WTC11 (cell line): ENCODE measurements around the gene RUSF1. TPM values are rescaled to one million over a fixed set of nuclear protein-coding genes. Genes with fewer than 3 reads are reported as not detected.

Source experiments
- ATAC-seq: fragments of 200-7000 bp; cut with Tn5 transposase; 2 replicates; pipeline ENCODE4 v1.10.0; 2021; ENCODE audit warnings: mild to moderate bottlenecking, moderate library complexity
- CTCF ChIA-PET: fragments of 300-600 bp; sonication (Branson Sonifier 250); formaldehyde crosslinking; loops from one replicate; lab custom pipeline; 2021; ENCODE audit warnings: antibody characterized with exemption; lab: Charles Lee
- POLR2A ChIA-PET: fragments of 350-600 bp; sonication (Branson Sonifier 250); formaldehyde crosslinking; loops from one replicate; lab custom pipeline; 2021; ENCODE audit warnings: antibody characterized with exemption; lab: Charles Lee
- DNase-seq: peaks from one replicate; pipeline ENCODE4 v3.0.0; 2021; ENCODE audit warnings: low spot score
- H3K27ac Mint-ChIP-seq: 2 replicates; pipeline ENCODE4 v1.8.0; 2021; ENCODE audit warnings: mixed read lengths
- H3K27me3 Mint-ChIP-seq: 2 replicates; pipeline ENCODE4 v1.8.0; 2021; ENCODE audit warnings: low read depth, mild to moderate bottlenecking, moderate library complexity, mixed read lengths
- H3K36me3 Mint-ChIP-seq: 2 replicates; pipeline ENCODE4 v1.8.0; 2021; ENCODE audit warnings: mixed read lengths
- H3K4me1 Mint-ChIP-seq: 2 replicates; pipeline ENCODE4 v1.8.0; 2022; ENCODE audit warnings: mixed read lengths
- H3K4me3 Mint-ChIP-seq: 2 replicates; pipeline ENCODE4 v1.8.0; 2021; ENCODE audit warnings: mild to moderate bottlenecking, moderate library complexity, mixed read lengths
- H3K9me3 Mint-ChIP-seq: 2 replicates; pipeline ENCODE4 v1.8.0; 2021; ENCODE audit warnings: mixed read lengths
- ARID4B ChIP-seq: sonication (generic); formaldehyde crosslinking; IDR thresholded peaks from 2 replicates; pipeline ENCODE4 v1.8.0; 2023; ENCODE audit warnings: missing genetic modification reagents, mild to moderate bottlenecking, borderline replicate concordance
- ATF2 ChIP-seq: sonication (generic); formaldehyde crosslinking; IDR thresholded peaks from 2 replicates; pipeline ENCODE4 v1.8.1; 2022; ENCODE audit warnings: low read depth, missing genetic modification reagents, borderline replicate concordance
- ATF6 ChIP-seq: sonication (generic); formaldehyde crosslinking; IDR thresholded peaks from 2 replicates; pipeline ENCODE4 v1.8.1; 2023; ENCODE audit warnings: mild to moderate bottlenecking, missing genetic modification reagents
- E2F1 ChIP-seq: sonication (generic); formaldehyde crosslinking; IDR thresholded peaks from 2 replicates; pipeline ENCODE4 v1.8.0; 2022; ENCODE audit warnings: mild to moderate bottlenecking, missing genetic modification reagents
- FOXJ3 ChIP-seq: sonication (generic); formaldehyde crosslinking; IDR thresholded peaks from 2 replicates; pipeline ENCODE4 v1.9.0; 2021; ENCODE audit warnings: missing genetic modification reagents, mild to moderate bottlenecking, borderline replicate concordance
- FOXK1 ChIP-seq: sonication (generic); formaldehyde crosslinking; IDR thresholded peaks from 2 replicates; pipeline ENCODE4 v1.8.0; 2022; ENCODE audit warnings: mild to moderate bottlenecking, moderate library complexity, missing genetic modification reagents
- FOXP1 ChIP-seq: sonication (generic); formaldehyde crosslinking; IDR thresholded peaks from 2 replicates; pipeline ENCODE4 v1.8.0; 2022; ENCODE audit warnings: missing genetic modification reagents, mild to moderate bottlenecking, moderate library complexity, borderline replicate concordance
- FOXP4 ChIP-seq: sonication (generic); formaldehyde crosslinking; IDR thresholded peaks from 2 replicates; pipeline ENCODE4 v1.8.0; 2022; ENCODE audit warnings: mild to moderate bottlenecking, missing genetic modification reagents
- GRHL2 ChIP-seq: fragments of 250-450 bp; sonication (Bioruptor Pico); IDR thresholded peaks from 2 replicates; pipeline ENCODE4 v1.8.0; 2022; ENCODE audit warnings: mild to moderate bottlenecking, moderate library complexity; ENCODE audit not compliant: insufficient replicate concordance, severe bottlenecking
- GTF2I ChIP-seq: fragments of 250-450 bp; sonication (Bioruptor Pico); conservative IDR thresholded peaks from 2 replicates; pipeline ENCODE4 v1.4.0; 2021; ENCODE audit warnings: mild to moderate bottlenecking
- MAX ChIP-seq: sonication (generic); formaldehyde crosslinking; IDR thresholded peaks from 2 replicates; pipeline ENCODE4 v1.8.0; 2022; ENCODE audit warnings: mild to moderate bottlenecking, missing genetic modification reagents
- NR3C1 ChIP-seq: sonication (generic); formaldehyde crosslinking; conservative IDR thresholded peaks from 2 replicates; pipeline ENCODE4 v1.8.1; 2023; ENCODE audit warnings: low read depth, mild to moderate bottlenecking, missing genetic modification reagents
- OVOL2 ChIP-seq: fragments of 250-450 bp; sonication (Bioruptor Pico); IDR thresholded peaks from 2 replicates; pipeline ENCODE4 v1.9.0; 2021; ENCODE audit warnings: mild to moderate bottlenecking, borderline replicate concordance
- PREB ChIP-seq: sonication (generic); formaldehyde crosslinking; IDR thresholded peaks from 2 replicates; pipeline ENCODE4 v1.8.1; 2022; ENCODE audit warnings: mild to moderate bottlenecking, missing genetic modification reagents, moderate library complexity, borderline replicate concordance
- PRRX2 ChIP-seq: fragments of 250-450 bp; sonication (Bioruptor Pico); IDR thresholded peaks from 2 replicates; pipeline ENCODE4 v1.8.0; 2021; ENCODE audit warnings: mild to moderate bottlenecking
- RELA ChIP-seq: sonication (generic); formaldehyde crosslinking; IDR thresholded peaks from 2 replicates; pipeline ENCODE4 v1.8.1; 2022; ENCODE audit warnings: missing genetic modification reagents, mild to moderate bottlenecking, borderline replicate concordance
- SOX15 ChIP-seq: fragments of 250-450 bp; sonication (Bioruptor Pico); IDR thresholded peaks from 2 replicates; pipeline ENCODE4 v1.9.0; 2021; ENCODE audit warnings: mild to moderate bottlenecking
- ZBTB21 ChIP-seq: sonication (generic); formaldehyde crosslinking; IDR thresholded peaks from 2 replicates; pipeline ENCODE4 v1.8.1; 2023; ENCODE audit warnings: mild to moderate bottlenecking, missing genetic modification reagents, borderline replicate concordance
- ZNF219 ChIP-seq: sonication (generic); formaldehyde crosslinking; IDR thresholded peaks from 2 replicates; pipeline ENCODE4 v1.8.0; 2023; ENCODE audit warnings: missing genetic modification reagents, mild to moderate bottlenecking, borderline replicate concordance
- ZNF396 ChIP-seq: fragments of 250-450 bp; sonication (Bioruptor Pico); IDR thresholded peaks from 2 replicates; pipeline ENCODE4 v1.8.0; 2021; ENCODE audit warnings: mild to moderate bottlenecking, moderate library complexity, borderline replicate concordance
- ZNF423 ChIP-seq: fragments of 250-450 bp; sonication (Bioruptor Pico); IDR thresholded peaks from 2 replicates; pipeline ENCODE4 v2.1.2; 2022; ENCODE audit warnings: mild to moderate bottlenecking, moderate library complexity
- ZNF671 ChIP-seq: fragments of 250-450 bp; sonication (Bioruptor Pico); IDR thresholded peaks from 2 replicates; pipeline ENCODE4 v1.8.0; 2021; ENCODE audit warnings: mild to moderate bottlenecking
- total RNA-seq: library from RNA; stranded (reverse); gene quantifications from 3 replicates; pipeline ENCODE4 v1.2.3, GENCODE V29; 2021

RUSF1 gene
- total RNA-seq, 1 experiment from 2014 or later = 35.9 TPM

GRCh38 chr16:31499928-31500327 lies 8.3 kb downstream of the RUSF1 start (continued):
- TF ChIP-seq PREB (CRISPR knock-in tag) = no peak

GRCh38 chr16:31498493-31498892 lies 9.7 kb downstream of the RUSF1 start:
- H3K4me3 Mint-ChIP-seq = no peak overlapping the region
- no peak overlapping the region for H3K27ac Mint-ChIP-seq

GRCh38 chr16:31496670-31497069 lies 11.5 kb downstream of the RUSF1 start:
- POLR2A ChIA-PET = interaction anchor here (0.6 to 1.1 kb wide), 2 partner anchors 9 to 103 kb away, joined by 3 to 5 read pairs; no protein-coding TSS in a partner anchor
- CTCF ChIA-PET = no interaction called here
- H3K27ac Mint-ChIP-seq = no peak overlapping the region
- no peaks in the 10 kb centered on the region for H3K9me3 Mint-ChIP-seq
- no peak overlapping the region for H3K4me3 Mint-ChIP-seq
- H3K27me3 Mint-ChIP-seq = no peaks in the 10 kb centered on the region
- peaks cover 9% of the 10 kb centered on the region for H3K4me1 Mint-ChIP-seq
- H3K36me3 Mint-ChIP-seq = peaks cover 21% of the 10 kb centered on the region
- TF ChIP-seq GTF2I (CRISPR knock-in tag) = no peak
- TF ChIP-seq ATF2 (CRISPR knock-in tag) = no peak
- TF ChIP-seq ATF6 (CRISPR knock-in tag) = no peak
- no peak for TF ChIP-seq E2F1
- TF ChIP-seq GRHL2 = no peak
- TF ChIP-seq SOX15 (CRISPR knock-in tag) = no peak
- TF ChIP-seq FOXJ3 (CRISPR knock-in tag) = no peak
- no peak for TF ChIP-seq MAX
- TF ChIP-seq ZBTB21 (CRISPR knock-in tag) = no peak
- no peak for TF ChIP-seq ARID4B
- DNase-seq (no peak), ATAC-seq (no peak)

More at GRCh38 chr16:31498493-31498892, 9.7 kb downstream of the RUSF1 start:
- H3K27me3 Mint-ChIP-seq = no peaks in the 10 kb centered on the region
- DNase-seq = no peak
- CTCF ChIA-PET = interaction anchor here (0.9 to 1.7 kb wide), 2 partner anchors 47 to 215 kb away, joined by 3 to 4 read pairs; a partner anchor contains a TSS
- H3K9me3 Mint-ChIP-seq = no peaks in the 10 kb centered on the region
- peaks cover 21% of the 10 kb centered on the region for H3K4me1 Mint-ChIP-seq
- peaks cover 11% of the 10 kb centered on the region for H3K36me3 Mint-ChIP-seq
- no peak for ATAC-seq
- TF ChIP-seq NR3C1 (no peak), PRRX2 (CRISPR knock-in tag) (no peak), FOXK1 (CRISPR knock-in tag) (no peak), RELA (CRISPR knock-in tag) (no peak), GRHL2 (no peak), FOXP4 (CRISPR knock-in tag) (no peak), ZNF219 (CRISPR knock-in tag) (no peak), FOXP1 (CRISPR knock-in tag) (no peak), ZNF671 (CRISPR knock-in tag) (no peak), ZNF423 (no peak), ZNF396 (CRISPR knock-in tag) (no peak), FOXJ3 (CRISPR knock-in tag) (no peak), OVOL2 (no peak), GTF2I (CRISPR knock-in tag) (no peak)
- POLR2A ChIA-PET = no interaction called here
